Hepatocyte (in vitro differentiated cells): Measurements from ENCODE around the gene NUDT19.

Source experiments
- CTCF ChIP-seq: fragments of 200-600 bp; sonication (generic); IDR thresholded peaks from 2 replicates; pipeline ENCODE4 v1.5.1; 2016; ENCODE audit warnings: antibody characterized with exemption, mild to moderate bottlenecking; ENCODE audit not compliant: poor library complexity
- EZH2 ChIP-seq: fragments of 200-600 bp; sonication (generic); IDR thresholded peaks from 2 replicates; pipeline ENCODE4 v1.6.1; 2016; ENCODE audit warnings: antibody characterized with exemption, mild to moderate bottlenecking, borderline replicate concordance
- EZH2phosphoT487 ChIP-seq: fragments of 200-600 bp; sonication (generic); IDR thresholded peaks from one replicate; pipeline ENCODE4 v1.6.1; 2018; ENCODE audit warnings: antibody characterized with exemption, mild to moderate bottlenecking, low read depth, moderate library complexity; ENCODE audit not compliant: unreplicated experiment, severe bottlenecking

- no peak for TF ChIP-seq CTCF
- no peak for TF ChIP-seq EZH2phosphoT487
- no peak for TF ChIP-seq EZH2
These were observed 1.1 kb downstream of the NUDT19 start for GRCh38 chr19:32692727-32693061.
